GM12892 (cell line): Measurements from ENCODE around the gene FGFRL1.
"Not testable (repeated sequence)": the region's sequence is repeated elsewhere in the genome, so short reads cannot be mapped to it uniquely, and the experiment has no call there.

Experiments used
- DNase-seq: peaks from one replicate; pipeline ENCODE4 v3.0.0; 2011; ENCODE audit not compliant: insufficient read length
- FAIRE-seq: peaks from 2 replicates; lab custom pipeline; 2011; peaks lifted over from hg19 to GRCh38; lab: Jason Lieb, UNC
- POLR2A ChIP-seq: IDR thresholded peaks from 2 replicates; pipeline ENCODE4 v1.6.1; 2011; ENCODE audit warnings: low read depth, low read length, control low read depth
- POLR2AphosphoS5 ChIP-seq: IDR thresholded peaks from 2 replicates; pipeline ENCODE4 v1.6.1; 2011; ENCODE audit warnings: low read depth, low read length, control low read depth
- TAF1 ChIP-seq: IDR thresholded peaks from 2 replicates; pipeline ENCODE4 v1.6.1; 2011; ENCODE audit warnings: low read depth, mild to moderate bottlenecking, control low read depth, low read length, borderline replicate concordance

Gene FGFRL1

GRCh38 chr4:998096-998691 is 13.2 kb upstream of the FGFRL1 start:
- FAIRE-seq, result no peak
- no peak for DNase-seq
- TF ChIP-seq POLR2A (no peak), POLR2AphosphoS5 (no peak), TAF1 (no peak)

DNA sequence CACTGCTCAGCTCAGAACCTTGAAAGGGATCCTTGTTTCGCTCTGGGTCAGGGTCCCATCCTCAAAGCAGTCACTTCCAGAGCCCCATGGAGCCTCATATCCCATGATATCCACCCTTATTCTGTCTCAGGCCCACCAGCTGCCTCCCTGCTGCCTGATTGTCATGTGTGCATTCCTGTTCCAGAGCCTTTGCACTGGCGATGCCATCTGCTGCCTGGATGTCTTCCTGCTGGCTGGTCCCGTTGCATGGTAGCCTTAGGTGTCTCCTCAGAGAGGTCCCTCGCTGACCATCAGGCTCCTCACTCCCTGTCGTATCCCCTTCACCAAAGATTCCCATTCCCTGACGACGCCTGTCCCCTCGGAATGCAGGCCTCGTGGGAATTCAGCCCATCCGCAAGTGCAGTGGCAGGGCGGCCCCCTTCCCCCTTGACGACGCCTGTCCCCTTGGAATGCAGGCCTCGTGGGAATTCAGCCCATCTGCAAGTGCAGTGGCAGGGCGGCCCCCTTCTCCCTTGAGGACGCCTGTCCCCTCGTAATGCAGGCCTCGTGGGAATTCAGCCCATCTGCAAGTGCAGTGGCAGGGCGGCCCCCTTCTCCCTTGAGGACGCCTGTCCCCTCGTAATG is 12.1 kb upstream of the FGFRL1 start:
- FAIRE-seq, DNase-seq: not testable (repeated sequence)

- no peak for TF ChIP-seq POLR2AphosphoS5
- TF ChIP-seq POLR2A, result no peak
- no peak for TF ChIP-seq TAF1
- DNase-seq (no peak), FAIRE-seq (no peak)
These were observed 11.5 kb upstream of the FGFRL1 start for GRCh38 chr4:999882-1000425.

- no peak for DNase-seq
- no peak for FAIRE-seq
- no peak for TF ChIP-seq POLR2AphosphoS5
- no peak for TF ChIP-seq POLR2A
- no peak for TF ChIP-seq TAF1
These were observed 10.7 kb upstream of the FGFRL1 start for GRCh38 chr4:1000686-1001260.

DNA sequence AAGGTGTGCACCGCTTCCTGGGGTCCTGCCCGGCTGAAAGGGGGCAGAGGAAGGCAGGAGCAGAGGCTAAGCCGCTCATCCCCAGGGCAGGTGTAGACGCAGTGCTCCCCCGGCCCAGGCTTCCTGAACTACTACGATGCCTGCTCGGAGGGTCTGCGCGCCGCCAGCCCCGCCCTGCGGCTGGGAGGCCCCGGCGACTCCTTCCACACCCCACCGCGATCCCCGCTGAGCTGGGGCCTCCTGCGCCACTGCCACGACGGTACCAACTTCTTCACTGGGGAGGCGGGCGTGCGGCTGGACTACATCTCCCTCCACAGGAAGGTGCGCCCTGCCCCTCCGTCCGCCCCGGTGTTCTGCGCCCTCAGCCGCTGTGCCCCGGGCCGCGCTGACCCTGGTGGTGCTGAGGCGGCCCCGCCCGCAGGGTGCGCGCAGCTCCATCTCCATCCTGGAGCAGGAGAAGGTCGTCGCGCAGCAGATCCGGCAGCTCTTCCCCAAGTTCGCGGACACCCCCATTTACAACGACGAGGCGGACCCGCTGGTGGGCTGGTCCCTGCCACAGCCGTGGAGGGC is 9.8 kb upstream of the FGFRL1 start:
- DNase-seq (no peak), FAIRE-seq (no peak)
- TF ChIP-seq POLR2A (no peak), TAF1 (no peak), POLR2AphosphoS5 (no peak)

DNA sequence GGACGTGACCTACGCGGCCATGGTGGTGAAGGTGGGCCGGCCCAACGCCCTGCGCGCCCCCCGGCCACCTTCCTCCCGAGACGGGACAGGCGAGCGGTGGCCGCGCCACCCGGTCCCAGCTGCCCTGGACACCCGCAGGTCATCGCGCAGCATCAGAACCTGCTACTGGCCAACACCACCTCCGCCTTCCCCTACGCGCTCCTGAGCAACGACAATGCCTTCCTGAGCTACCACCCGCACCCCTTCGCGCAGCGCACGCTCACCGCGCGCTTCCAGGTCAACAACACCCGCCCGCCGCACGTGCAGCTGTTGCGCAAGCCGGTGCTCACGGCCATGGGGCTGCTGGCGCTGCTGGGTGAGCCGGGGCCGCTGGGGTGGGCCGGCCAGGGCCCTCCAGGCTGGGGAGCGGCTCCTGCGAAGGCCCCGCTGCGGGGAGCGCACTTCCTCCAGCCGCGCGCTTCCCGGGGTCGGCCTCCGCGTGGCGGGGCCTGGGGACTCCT is 9.2 kb upstream of the FGFRL1 start:
- TF ChIP-seq TAF1 (no peak), POLR2AphosphoS5 (no peak), POLR2A (no peak)
- FAIRE-seq, result no peak

DNA sequence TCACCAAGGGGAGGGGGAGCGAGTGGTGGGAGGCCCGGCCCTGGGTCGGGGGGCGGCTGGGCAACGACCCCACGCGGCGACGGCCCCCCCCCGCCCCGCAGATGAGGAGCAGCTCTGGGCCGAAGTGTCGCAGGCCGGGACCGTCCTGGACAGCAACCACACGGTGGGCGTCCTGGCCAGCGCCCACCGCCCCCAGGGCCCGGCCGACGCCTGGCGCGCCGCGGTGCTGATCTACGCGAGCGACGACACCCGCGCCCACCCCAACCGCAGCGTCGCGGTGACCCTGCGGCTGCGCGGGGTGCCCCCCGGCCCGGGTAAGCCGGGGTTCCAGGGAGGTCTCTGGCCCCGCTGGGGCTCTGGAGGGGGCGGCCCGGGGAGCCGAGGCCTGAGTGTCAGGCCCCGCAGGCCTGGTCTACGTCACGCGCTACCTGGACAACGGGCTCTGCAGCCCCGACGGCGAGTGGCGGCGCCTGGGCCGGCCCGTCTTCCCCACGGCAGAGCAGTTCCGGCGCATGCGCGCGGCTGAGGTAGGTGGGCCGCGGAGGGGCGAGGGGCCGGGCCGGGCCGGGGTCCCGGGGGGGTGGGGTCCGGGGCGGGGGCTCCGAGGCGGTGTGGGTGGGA is 8.7 kb upstream of the FGFRL1 start:
- no peak for TF ChIP-seq TAF1
- TF ChIP-seq POLR2A, result no peak
- TF ChIP-seq POLR2AphosphoS5, result no peak
- DNase-seq (no peak), FAIRE-seq (no peak)

More for the DNA sequence above, 9.2 kb upstream of the FGFRL1 start:
- no peak for DNase-seq

DNA sequence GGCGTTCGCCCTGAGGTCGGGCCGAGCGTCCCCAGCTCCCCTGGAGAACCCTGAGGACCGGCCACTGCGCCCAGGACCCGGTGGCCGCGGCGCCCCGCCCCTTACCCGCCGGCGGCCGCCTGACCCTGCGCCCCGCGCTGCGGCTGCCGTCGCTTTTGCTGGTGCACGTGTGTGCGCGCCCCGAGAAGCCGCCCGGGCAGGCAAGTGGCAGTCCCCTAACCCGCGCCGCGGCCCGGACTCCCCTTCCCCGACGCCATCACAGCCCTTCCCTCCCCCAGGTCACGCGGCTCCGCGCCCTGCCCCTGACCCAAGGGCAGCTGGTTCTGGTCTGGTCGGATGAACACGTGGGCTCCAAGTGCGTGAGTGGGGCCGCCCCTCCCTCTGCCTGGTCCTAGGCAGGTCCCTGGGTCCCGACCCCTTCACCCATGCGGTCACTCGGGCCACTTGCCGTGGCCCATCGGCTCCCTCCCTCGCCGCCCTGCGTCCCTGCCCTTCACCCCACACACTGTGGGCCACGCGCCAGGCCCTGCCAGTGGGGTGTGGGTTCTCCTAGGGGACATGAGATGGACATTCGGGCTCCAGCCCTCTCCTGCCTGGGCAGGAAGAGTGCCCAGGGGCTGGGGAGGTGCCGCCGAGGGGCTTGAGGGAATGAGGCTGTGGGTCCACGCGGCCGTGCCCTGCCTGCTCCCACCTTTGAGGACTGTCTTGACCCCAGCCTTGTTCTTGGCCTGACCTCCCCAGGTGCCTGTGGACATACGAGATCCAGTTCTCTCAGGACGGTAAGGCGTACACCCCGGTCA is 8.0 kb upstream of the FGFRL1 start:
- DNase-seq, result no peak
- FAIRE-seq, result no peak
- TF ChIP-seq POLR2AphosphoS5 (no peak), POLR2A (no peak), TAF1 (no peak)

DNA sequence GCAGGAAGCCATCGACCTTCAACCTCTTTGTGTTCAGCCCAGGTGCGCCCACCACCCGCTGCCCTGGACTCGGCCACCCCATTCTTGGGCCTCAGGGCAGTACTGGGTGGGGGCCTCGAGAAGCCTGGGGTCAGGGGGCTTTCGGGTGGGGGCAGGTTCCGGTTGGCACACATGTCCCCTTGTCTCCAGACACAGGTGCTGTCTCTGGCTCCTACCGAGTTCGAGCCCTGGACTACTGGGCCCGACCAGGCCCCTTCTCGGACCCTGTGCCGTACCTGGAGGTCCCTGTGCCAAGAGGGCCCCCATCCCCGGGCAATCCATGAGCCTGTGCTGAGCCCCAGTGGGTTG is 7.4 kb upstream of the FGFRL1 start:
- FAIRE-seq, result no peak
- TF ChIP-seq POLR2AphosphoS5, result no peak
- no peak for TF ChIP-seq TAF1
- no peak for TF ChIP-seq POLR2A

GRCh38 chr4:1004557-1005485 is 6.6 kb upstream of the FGFRL1 start:
- no peak for FAIRE-seq
- no peak for DNase-seq
- no peak for TF ChIP-seq POLR2A
- no peak for TF ChIP-seq POLR2AphosphoS5
- no peak for TF ChIP-seq TAF1

More for the DNA sequence above, 7.4 kb upstream of the FGFRL1 start:
- DNase-seq, result no peak
